K562 (cell line): ENCODE data around the gene RTF2. TPM values are rescaled to one million over a fixed set of nuclear protein-coding genes. Genes with fewer than 3 reads are reported as not detected.

ENCODE experiments used
- ATAC-seq: fragments of 200-7000 bp; cut with Tn5 transposase; 3 replicates; pipeline ENCODE4 v1.9.1; 2020; ENCODE audit warnings: moderate library complexity
- BruUV-seq: library from RNA; stranded (reverse); fragments of 400-500 nt; replicated peaks from 2 replicates; lab custom pipeline; 2021; lab: Mats Ljungman, UMichigan
- CTCF ChIA-PET: fragments of 300-600 bp; formaldehyde crosslinking; extraction: SDS; loops from one replicate; lab custom pipeline; 2021; ENCODE audit warnings: low intra/inter-chr PET ratio; lab: Yijun Ruan, JAX
- POLR2A ChIA-PET: fragments of 300-600, 350-650 bp; sonication (Branson Sonifier 250); formaldehyde crosslinking; extraction: SDS; loops from one replicate; lab custom pipeline; 2021; ENCODE audit warnings: antibody characterized with exemption, inconsistent platforms; lab: Yijun Ruan, JAX
- DNase-seq, 4 experiments: peaks; one replicate each; pipeline versions ENCODE4 v3.0.0 to v3.0.0-alpha.2; 2011 to 2018; ENCODE audit warnings: low spot score in 3 of 4, mixed read lengths in 3 of 4; ENCODE audit errors: extremely low read depth in 1 of 4
- FAIRE-seq: peaks from 2 replicates; lab custom pipeline; 2011; peaks lifted over from hg19 to GRCh38; lab: Jason Lieb, UNC
- H2AFZ ChIP-seq: 2 replicates; pipeline ENCODE4 v1.6.0; 2011; ENCODE audit warnings: low read depth, low read length, control low read depth, inconsistent platforms
- H3K27ac ChIP-seq: fragments of 200-600 bp; 3 replicates; pipeline ENCODE4 v1.8.0; 2011; ENCODE audit warnings: low read depth, mild to moderate bottlenecking, control low read depth, inconsistent platforms, low read length, moderate library complexity, mixed read lengths; ENCODE audit errors: extremely low read depth
- H3K27me3 ChIP-seq, 2 experiments: fragments of 300-600 bp in 1 of 2; 2 replicates in 1 of 2; 3 replicates in 1 of 2; pipeline versions ENCODE4 v1.6.0 to v1.8.0; 2011; ENCODE audit warnings: inconsistent platforms in 2 of 2, low read length in 2 of 2, mild to moderate bottlenecking in 1 of 2, mixed read lengths in 1 of 2, moderate library complexity in 1 of 2; ENCODE audit not compliant: control insufficient read depth in 2 of 2, insufficient read depth in 2 of 2
- H3K36me3 ChIP-seq: fragments of 300-600 bp; 3 replicates; pipeline ENCODE4 v1.8.0; 2011; ENCODE audit warnings: mild to moderate bottlenecking, low read length, inconsistent platforms; ENCODE audit not compliant: control insufficient read depth, insufficient read depth
- H3K4me1 ChIP-seq, 2 experiments: fragments of 200-600 bp in 1 of 2; replicated peaks in 1 of 2; 2 replicates in 1 of 2; 3 replicates in 1 of 2; pipeline versions ENCODE4 v1.5.1 to v1.8.0; 2011; ENCODE audit warnings: inconsistent platforms in 2 of 2, low read length in 2 of 2, mild to moderate bottlenecking in 1 of 2, mixed read lengths in 1 of 2, moderate library complexity in 1 of 2; ENCODE audit not compliant: control insufficient read depth in 2 of 2, insufficient read depth in 2 of 2
- H3K4me2 ChIP-seq: 2 replicates; pipeline ENCODE4 v1.6.1; 2011; ENCODE audit warnings: low read length, control low read depth, inconsistent platforms, mixed read lengths; ENCODE audit not compliant: insufficient read depth
- H3K4me3 ChIP-seq: fragments of 200-600 bp; sonication (generic), shearing (Covaris generic); 2 replicates; pipeline ENCODE4 v1.5.1; 2016; ENCODE audit warnings: control low read depth, inconsistent platforms
- H3K79me2 ChIP-seq: fragments of 200-600 bp; 3 replicates; pipeline ENCODE4 v1.8.0; 2011; ENCODE audit warnings: low read length, inconsistent platforms; ENCODE audit not compliant: control insufficient read depth, insufficient read depth
- H3K9ac ChIP-seq, 2 experiments: 2 replicates each; pipeline versions ENCODE4 v1.6.0 to v1.6.1; 2011; ENCODE audit warnings: low read depth in 2 of 2, low read length in 2 of 2, control low read depth in 1 of 2, inconsistent platforms in 1 of 2, mild to moderate bottlenecking in 1 of 2, mixed read lengths in 1 of 2; ENCODE audit not compliant: insufficient read depth in 1 of 2
- H3K9me1 ChIP-seq: one replicate; pipeline ENCODE4 v1.6.0; 2011; ENCODE audit warnings: inconsistent platforms, mild to moderate bottlenecking, low read length, moderate library complexity; ENCODE audit not compliant: control insufficient read depth, insufficient read depth
- H3K9me3 ChIP-seq: replicated peaks from 2 replicates; pipeline ENCODE4 v1.5.1; 2011; ENCODE audit warnings: low read depth, low read length, inconsistent platforms; ENCODE audit not compliant: control insufficient read depth, insufficient read depth
- H4K20me1 ChIP-seq: replicated peaks from 2 replicates; pipeline ENCODE4 v1.6.1; 2011; ENCODE audit warnings: low read length, inconsistent platforms, mixed read lengths; ENCODE audit not compliant: control insufficient read depth, insufficient read depth
- ATF4 ChIP-seq: fragments of 450-650 bp; formaldehyde crosslinking; IDR thresholded peaks from 2 replicates; pipeline ENCODE4 v1.4.0; 2022; ENCODE audit warnings: mild to moderate bottlenecking, moderate library complexity
- ESRRB ChIP-seq: fragments of 250-450 bp; sonication (Bioruptor Pico); IDR thresholded peaks from 2 replicates; pipeline ENCODE4 v1.5.0; 2020; ENCODE audit warnings: mild to moderate bottlenecking, moderate library complexity, borderline replicate concordance
- ILK ChIP-seq: fragments of 450-650 bp; IDR thresholded peaks from 2 replicates; pipeline ENCODE4 v1.6.1; 2016; ENCODE audit warnings: missing genetic modification characterization, low read depth, mild to moderate bottlenecking, missing compliant biosample characterization, moderate library complexity, borderline replicate concordance
- SIN3B ChIP-seq: fragments of 450-650 bp; IDR thresholded peaks from 2 replicates; pipeline ENCODE4 v1.6.1; 2017; ENCODE audit warnings: low read depth, mild to moderate bottlenecking, moderate library complexity
- ZNF280A ChIP-seq: fragments of 450-650 bp; IDR thresholded peaks from 2 replicates; pipeline ENCODE4 v1.6.1; 2018; ENCODE audit warnings: mild to moderate bottlenecking, low read depth; ENCODE audit not compliant: partially characterized antibody
- WGBS: fragments of 100-300 bp; shearing (Covaris generic); methylation state at CpG from one replicate; pipeline ENCODE4 v1.1.6; 2016; ENCODE audit warnings: low coverage, mixed read lengths; ENCODE audit not compliant: insufficient coverage; ENCODE audit errors: missing lambda C conversion rate; 5-methylcytosine and 5-hydroxymethylcytosine counted together
- in situ Hi-C: fragments of 300-500 bp; cut with MboI; formaldehyde crosslinking; loops from 4 replicates; pipeline ENCODE4 v1.15.0; 2018; ENCODE audit warnings: inconsistent platforms, mixed read lengths
- intact Hi-C: fragments of 100-400 bp; cut with micrococcal nuclease; formaldehyde crosslinking; loops from 2 replicates; pipeline ENCODE4 v1.14.2; 2022
- polyA plus RNA-seq, 8 experiments: library from polyadenylated mRNA; depleted of rRNA in 4 of 8; stranded (reverse) in 5 of 8; unstranded in 3 of 8; fragments of >200 nt; fragmentation: Nextera tagmentation in 2 of 8; fragmentation: Illumina TruSeq in 1 of 8; extraction: Ambion mirVana in 2 of 8; extraction: Trizol in 1 of 8; gene quantifications; 2 replicates each; pipeline versions ENCODE4 v1.2.1 to v1.2.3, GENCODE V29; 2011 to 2014; ENCODE audit warnings: inconsistent platforms in 1 of 8, missing spikeins in 1 of 8
- total RNA-seq, 7 experiments: library from RNA; depleted of rRNA in 6 of 7; stranded (reverse); fragments of >200 nt in 6 of 7; fragmentation: Illumina TruSeq in 2 of 7; extraction: Trizol in 2 of 7; gene quantifications; 2 replicates each; pipeline versions ENCODE4 v1.2.1 to v1.2.3, GENCODE V29; 2011 to 2021; ENCODE audit warnings: low replicate concordance in 1 of 7

The RTF2 gene
- total and polyA plus RNA-seq, 9 of the 15 experiments (the other 6 are each of a cell fraction or from before 2014, with no cell fraction given), result 67.0 to 177 (median 84.9) TPM

- Histone ChIP-seq H3K9me3 (no peaks in the 10 kb centered on the region), H3K4me3 (no peak overlapping the region), H3K36me3 (peaks cover 77% of the 10 kb centered on the region), H4K20me1 (no peaks in the 10 kb centered on the region), H3K9ac (no peak overlapping the region), H3K79me2 (peaks cover 32% of the 10 kb centered on the region), H3K27ac (no peak overlapping the region), H3K9me1 (peaks cover 3% of the 10 kb centered on the region), H3K4me2 (no peak overlapping the region), H3K4me1 (peaks cover 9 to 13% of the 10 kb centered on the region in 2 experiments; a peak in 4 of 5 replicates), H2AFZ (no peak overlapping the region), H3K27me3 (no peaks in the 10 kb centered on the region)
- DNase-seq (no peak), FAIRE-seq (no peak), ATAC-seq (no peak)
- intact Hi-C loops, result no loop called here
- CTCF ChIA-PET, result no interaction called here
- WGBS, result 92% methylated on average over 13 of the region's 13 CpGs
- in situ Hi-C loops, result no loop called here
- POLR2A ChIA-PET, result interaction anchor here (1.0 kb wide), 2 partner anchors 12 to 17 kb away, joined by 3 read pairs; partner anchors contain the start of gene RTF2
- TF ChIP-seq ESRRB (CRISPR knock-in tag) (no peak), SIN3B (no peak), ZNF280A (no peak), ILK (tag) (no peak), ATF4 (no peak)
- BruUV-seq, result TSS peak; percentile 9
Measured at GRCh38 chr20:56451056-56451765, 17.2 kb upstream of the RTF2 start.
